Neuronal stem cell (in vitro differentiated cells): Measurements from ENCODE around the gene CD99.

ENCODE experiments used
- DNase-seq: peaks from one replicate; pipeline ENCODE4 v3.0.0-alpha.2; 2013; ENCODE audit warnings: low spot score
- H2AFZ ChIP-seq: one replicate; pipeline ENCODE4 v1.6.1; 2013; ENCODE audit warnings: mild to moderate bottlenecking, low read length, inconsistent platforms
- H2AK5ac ChIP-seq: 2 replicates; pipeline ENCODE4 v1.6.1; 2013; ENCODE audit warnings: low read depth, mild to moderate bottlenecking, inconsistent platforms, low read length, moderate library complexity, mixed read lengths
- H2BK120ac ChIP-seq: 2 replicates; pipeline ENCODE4 v1.6.1; 2013; ENCODE audit warnings: low read depth, mild to moderate bottlenecking, inconsistent platforms, low read length, moderate library complexity, mixed read lengths
- H2BK12ac ChIP-seq: one replicate; pipeline ENCODE4 v1.6.1; 2013; ENCODE audit warnings: low read length, inconsistent platforms
- H2BK15ac ChIP-seq: 2 replicates; pipeline ENCODE4 v1.6.1; 2013; ENCODE audit warnings: mild to moderate bottlenecking, low read length, inconsistent platforms, mixed read lengths
- H2BK5ac ChIP-seq: one replicate; pipeline ENCODE4 v1.6.1; 2013; ENCODE audit warnings: inconsistent platforms, mild to moderate bottlenecking, low read length, moderate library complexity
- H3K14ac ChIP-seq: one replicate; pipeline ENCODE4 v1.6.1; 2013; ENCODE audit warnings: low read length, inconsistent platforms
- H3K18ac ChIP-seq: 2 replicates; pipeline ENCODE4 v1.6.1; 2013; ENCODE audit warnings: low read length, inconsistent platforms
- H3K23ac ChIP-seq: 2 replicates; pipeline ENCODE4 v1.6.1; 2013; ENCODE audit warnings: low read depth, mild to moderate bottlenecking, mixed read lengths, low read length, inconsistent platforms; ENCODE audit not compliant: poor library complexity
- H3K27ac ChIP-seq: replicated peaks from 3 replicates; pipeline ENCODE4 v1.5.1; 2013; ENCODE audit warnings: low read length, inconsistent platforms
- H3K27me3 ChIP-seq, 3 experiments: 2 replicates each; pipeline ENCODE4 v1.6.1; 2013; ENCODE audit warnings: low read length in 3 of 3, mild to moderate bottlenecking in 2 of 3, inconsistent platforms in 1 of 3, low read depth in 1 of 3, mixed read lengths in 1 of 3, moderate library complexity in 1 of 3; ENCODE audit not compliant: control insufficient read depth in 3 of 3, insufficient read depth in 3 of 3
- H3K36me3 ChIP-seq, 2 donors: replicated peaks in 1 of 2; 2 replicates each; pipeline ENCODE4 v1.6.1; 2013; ENCODE audit warnings: low read length in 2 of 2; ENCODE audit not compliant: control insufficient read depth in 2 of 2, insufficient read depth in 2 of 2
- H3K4ac ChIP-seq: 2 replicates; pipeline ENCODE4 v1.6.1; 2013; ENCODE audit warnings: inconsistent platforms, mild to moderate bottlenecking, low read length, moderate library complexity
- H3K4me1 ChIP-seq, 2 donors: 1 replicate in 1 of 2; 2 replicates in 1 of 2; pipeline ENCODE4 v1.6.1; 2013; ENCODE audit warnings: low read length in 2 of 2, low read depth in 1 of 2; ENCODE audit not compliant: control insufficient read depth in 2 of 2, insufficient read depth in 1 of 2
- H3K4me2 ChIP-seq: one replicate; pipeline ENCODE4 v1.6.1; 2013; ENCODE audit warnings: mild to moderate bottlenecking, low read length, inconsistent platforms; ENCODE audit not compliant: insufficient read depth, poor library complexity, severe bottlenecking
- H3K4me3 ChIP-seq, 2 donors: 2 replicates each; pipeline ENCODE4 v1.5.1; 2013; ENCODE audit warnings: low read length in 2 of 2, mild to moderate bottlenecking in 2 of 2, inconsistent platforms in 1 of 2, moderate library complexity in 1 of 2
- H3K79me1 ChIP-seq: one replicate; pipeline ENCODE4 v1.6.1; 2013; ENCODE audit warnings: low read depth, mild to moderate bottlenecking, inconsistent platforms, low read length, moderate library complexity
- H3K9ac ChIP-seq: one replicate; pipeline ENCODE4 v1.6.1; 2013; ENCODE audit warnings: mild to moderate bottlenecking, low read depth, low read length, inconsistent platforms; ENCODE audit not compliant: poor library complexity
- H3K9me3 ChIP-seq, 2 donors: replicated peaks in 1 of 2; 2 replicates each; pipeline versions ENCODE3 to v1.6.1; 2013; ENCODE audit warnings: low read length in 2 of 2, mild to moderate bottlenecking in 2 of 2, inconsistent platforms in 1 of 2, low read depth in 1 of 2, mixed read lengths in 1 of 2, moderate library complexity in 1 of 2; ENCODE audit not compliant: control insufficient read depth in 2 of 2, insufficient read depth in 1 of 2
- H4K8ac ChIP-seq: one replicate; pipeline ENCODE4 v1.6.1; 2013; ENCODE audit warnings: low read depth, mild to moderate bottlenecking, inconsistent platforms, low read length, moderate library complexity
- H4K91ac ChIP-seq: one replicate; pipeline ENCODE4 v1.6.1; 2013; ENCODE audit warnings: low read length, low read depth, mild to moderate bottlenecking, inconsistent platforms; ENCODE audit not compliant: poor library complexity
- WGBS, 2 donors: extraction: QIAGEN DNeasy Blood & Tissue Kit; methylation state at CpG; one replicate each; pipeline ENCODE4 v1.1.7; 2013; ENCODE audit warnings: missing lambda C conversion rate in 2 of 2, mixed read lengths in 1 of 2; ENCODE audit not compliant: insufficient read length in 2 of 2, insufficient replicate concordance in 1 of 2; ENCODE audit errors: extremely low coverage in 2 of 2; 5-methylcytosine and 5-hydroxymethylcytosine counted together

Gene CD99

DNA sequence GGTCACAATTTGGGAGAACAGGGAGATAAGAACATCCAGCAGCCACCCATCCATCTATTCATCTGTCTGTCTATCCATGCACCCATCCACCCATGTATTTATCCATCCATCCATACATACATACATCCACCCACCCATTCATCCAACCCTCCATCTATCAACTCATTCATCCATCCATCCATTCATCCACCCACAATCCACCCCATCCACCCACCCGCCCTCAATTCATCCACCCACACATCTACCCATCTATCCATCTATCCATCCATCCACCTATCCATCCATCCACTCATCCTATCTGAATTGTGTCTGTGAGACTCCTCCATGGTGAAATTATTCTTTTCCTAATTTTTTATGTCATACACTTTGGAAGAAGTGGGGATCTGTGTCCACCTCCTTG, 6.8 kb upstream of the CD99 start:
- Histone ChIP-seq H4K91ac (no peak overlapping the region), H2AK5ac (no peak overlapping the region), H2AFZ (no peak overlapping the region), H2BK120ac (no peak overlapping the region), H3K4ac (no peak overlapping the region), H3K14ac (no peak overlapping the region), H2BK15ac (no peak overlapping the region), H2BK12ac (no peak overlapping the region), H3K18ac (no peak overlapping the region), H3K4me2 (no peak overlapping the region), H3K4me1 (peaks cover 0 to 2% of the 10 kb centered on the region in 2 donors), H2BK5ac (no peak overlapping the region), H3K27ac (no peak overlapping the region), H3K36me3 (no peaks in the 10 kb centered on the region), H3K9me3 (no peaks in the 10 kb centered on the region), H4K8ac (no peak overlapping the region), H3K27me3 (no peaks in the 10 kb centered on the region), H3K79me1 (no peaks in the 10 kb centered on the region), H3K23ac (no peak overlapping the region), H3K4me3 (no peak overlapping the region), H3K9ac (no peak overlapping the region)
- WGBS, 2 donors: 100% methylated on average over 1 of the region's 1 CpG
- DNase-seq: no peak

DNA sequence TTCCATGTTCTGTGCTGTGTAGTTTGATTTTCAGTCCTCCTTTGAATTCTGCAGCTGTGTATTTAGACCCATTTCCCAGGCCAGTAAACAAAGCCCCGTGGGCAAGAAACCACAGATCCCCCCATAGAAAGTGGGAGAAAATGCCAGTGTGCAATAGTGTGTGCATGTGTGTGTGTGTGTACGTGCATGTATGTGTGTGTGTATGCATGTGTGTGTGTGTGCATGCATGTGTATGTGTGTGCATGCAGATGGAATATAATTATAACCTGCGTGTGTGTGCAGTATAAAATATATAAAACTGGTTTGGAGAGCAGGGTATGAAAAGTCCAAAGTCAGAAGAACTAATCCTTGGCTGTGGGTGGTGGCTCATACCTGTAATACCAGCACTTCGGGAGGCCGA, 5.2 kb upstream of the CD99 start:
- no peak overlapping the region for H2BK12ac ChIP-seq
- H3K9ac ChIP-seq: no peak overlapping the region
- no CpG with 5 or more reads among the region's 5 CpGs for WGBS, 2 donors
- no peak overlapping the region for H3K23ac ChIP-seq
- H3K18ac ChIP-seq: no peak overlapping the region
- H3K9me3 ChIP-seq: no peaks in the 10 kb centered on the region
- H3K4me2 ChIP-seq: no peak overlapping the region
- no peaks in the 10 kb centered on the region for H3K36me3 ChIP-seq
- H2AK5ac ChIP-seq: no peak overlapping the region
- H3K27me3 ChIP-seq: peaks cover 0 to 3% (median 0%) of the 10 kb centered on the region in 3 experiments
- H3K79me1 ChIP-seq: no peaks in the 10 kb centered on the region
- no peak overlapping the region for H4K8ac ChIP-seq
- no peak overlapping the region for H3K4ac ChIP-seq
- no peak overlapping the region for H2AFZ ChIP-seq
- no peak overlapping the region for H3K4me3 ChIP-seq
- H3K4me1 ChIP-seq: peaks cover 0 to 6% of the 10 kb centered on the region in 2 donors
- no peak for DNase-seq
- H3K14ac ChIP-seq: no peak overlapping the region
- H2BK120ac ChIP-seq: no peak overlapping the region
- no peak overlapping the region for H3K27ac ChIP-seq
- H2BK15ac ChIP-seq: no peak overlapping the region
- no peak overlapping the region for H4K91ac ChIP-seq
- H2BK5ac ChIP-seq: no peak overlapping the region

DNA sequence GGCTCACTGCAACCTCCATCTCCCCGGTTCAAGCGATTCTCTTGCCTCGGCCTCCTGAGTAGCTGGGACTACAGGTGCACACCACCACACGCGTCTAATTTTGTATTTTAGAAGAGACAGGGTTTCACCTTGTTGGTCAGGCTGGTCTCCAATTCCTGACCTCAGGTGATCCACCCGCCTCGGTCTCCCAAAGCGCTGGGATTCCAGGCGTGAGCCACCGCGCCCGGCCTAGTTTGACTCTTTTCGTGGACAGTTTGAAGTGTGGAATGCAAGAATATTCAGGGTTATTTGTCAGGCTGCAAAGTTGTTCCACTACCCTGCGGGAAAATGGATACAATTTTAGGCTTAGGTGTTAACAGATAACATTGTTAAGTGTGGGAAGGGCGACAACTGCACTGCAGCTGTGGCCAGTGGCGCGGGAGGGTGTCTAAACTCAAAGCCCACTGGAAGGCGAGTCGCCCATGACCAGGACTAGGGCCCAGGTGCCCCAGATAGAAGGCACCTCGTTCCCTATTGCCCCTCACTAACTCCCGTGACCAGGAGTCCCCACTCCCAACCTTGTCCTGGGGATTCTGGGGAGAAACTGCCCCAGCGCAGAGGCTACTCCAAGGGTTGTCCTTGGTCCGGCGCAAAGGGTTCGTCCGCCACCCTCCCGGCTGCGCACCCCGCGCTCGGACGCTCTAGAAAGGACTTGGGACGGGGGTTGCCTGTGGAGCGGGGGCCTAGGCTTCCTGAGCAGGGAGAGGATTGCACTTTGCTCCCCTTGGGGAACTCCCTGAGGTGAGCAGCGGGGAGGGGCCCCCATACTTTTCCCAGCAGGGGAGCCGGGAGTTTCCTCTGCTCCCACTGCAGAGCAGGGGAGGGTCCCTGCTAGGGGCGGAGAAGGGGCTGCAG, 1.1 kb upstream of the CD99 start:
- DNase-seq: no peak
- peak overlapping the region; percentile 91 for H3K18ac ChIP-seq
- peak overlapping the region; percentile 63 for H2AK5ac ChIP-seq
- peak overlapping the region; percentile 98 for H2AFZ ChIP-seq
- peaks cover 3 to 17% of the 10 kb centered on the region in 2 donors for H3K4me1 ChIP-seq
- peak overlapping the region; percentile 87 for H2BK12ac ChIP-seq
- H2BK5ac ChIP-seq: peak overlapping the region; percentile 49
- no peak overlapping the region for H4K91ac ChIP-seq
- H4K8ac ChIP-seq: peak overlapping the region; percentile 31
- peak overlapping the region; percentile 68 for H2BK120ac ChIP-seq
- peaks cover 0 to 3% (median 0%) of the 10 kb centered on the region in 3 experiments for H3K27me3 ChIP-seq
- no CpG with 5 or more reads among the region's 37 CpGs for WGBS, 2 donors
- peak overlapping the region; percentile 92 for H3K23ac ChIP-seq
- H3K9ac ChIP-seq: no peak overlapping the region
- H3K4me3 ChIP-seq: peak overlapping the region; percentile 92 to 98
- no peak overlapping the region for H3K27ac ChIP-seq
- peaks cover 0 to 3% of the 10 kb centered on the region in 2 donors for H3K36me3 ChIP-seq
- peak overlapping the region; percentile 42 for H3K4ac ChIP-seq
- no peak overlapping the region for H3K14ac ChIP-seq
- H3K9me3 ChIP-seq: no peaks in the 10 kb centered on the region
- H3K4me2 ChIP-seq: peak overlapping the region; percentile 87
- H3K79me1 ChIP-seq: peaks cover 4% of the 10 kb centered on the region
- H2BK15ac ChIP-seq: peak overlapping the region; percentile 82

DNA sequence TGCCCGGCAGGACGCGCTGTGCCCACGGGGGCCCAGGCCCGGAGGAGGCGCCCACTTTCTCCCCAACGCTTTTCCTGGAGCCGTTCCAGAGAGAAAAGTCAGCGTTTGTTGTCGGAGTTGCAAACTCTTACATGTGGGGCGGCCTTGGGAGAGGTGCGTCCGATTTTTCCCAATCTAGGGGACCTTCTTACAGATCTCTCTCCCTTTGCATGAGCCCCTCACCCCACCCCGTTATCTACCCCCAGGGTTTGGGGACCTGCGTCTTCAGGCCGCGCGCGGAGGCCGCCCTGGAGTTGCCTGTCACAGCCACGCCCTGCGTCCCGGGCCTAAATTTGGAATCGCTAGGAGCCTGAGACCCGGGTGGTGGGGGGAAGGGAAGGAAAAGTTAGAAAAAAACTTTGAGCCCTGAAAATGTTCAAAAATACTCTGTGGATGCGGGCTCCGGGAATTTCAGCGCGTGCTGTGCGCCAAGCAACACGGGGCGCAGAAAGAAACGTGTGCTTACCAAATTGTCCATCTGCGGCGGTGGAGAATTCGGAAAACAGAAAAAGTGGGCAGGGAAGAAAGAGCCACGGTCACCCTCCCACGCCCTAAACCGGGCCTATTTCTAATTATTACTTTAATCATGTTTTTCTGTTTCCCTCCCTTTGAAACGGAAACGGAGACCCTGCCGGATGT, 587 bp downstream of the CD99 start:
- H3K18ac ChIP-seq: peak overlapping the region; percentile 98
- H2AFZ ChIP-seq: peak overlapping the region; percentile 98
- no peak for DNase-seq
- H3K4me3 ChIP-seq: peak overlapping the region; percentile 92 to 98
- no peak overlapping the region for H3K14ac ChIP-seq
- no peaks in the 10 kb centered on the region for H3K9me3 ChIP-seq
- no peak overlapping the region for H3K4ac ChIP-seq
- H3K36me3 ChIP-seq: peaks cover 0 to 6% of the 10 kb centered on the region in 2 donors
- no peak overlapping the region for H2BK12ac ChIP-seq
- H4K91ac ChIP-seq: no peak overlapping the region
- H2BK15ac ChIP-seq: peak overlapping the region; percentile 64
- peaks cover 3 to 17% of the 10 kb centered on the region in 2 donors for H3K4me1 ChIP-seq
- peak overlapping the region; percentile 92 for H2BK5ac ChIP-seq
- peaks cover 0 to 3% (median 0%) of the 10 kb centered on the region in 3 experiments for H3K27me3 ChIP-seq
- no peak overlapping the region for H3K27ac ChIP-seq
- H2AK5ac ChIP-seq: peak overlapping the region; percentile 65
- H3K4me2 ChIP-seq: peak overlapping the region; percentile 87
- no CpG with 5 or more reads among the region's 42 CpGs for WGBS, 2 donors
- H3K9ac ChIP-seq: peak overlapping the region; percentile 98
- H3K79me1 ChIP-seq: peaks cover 4% of the 10 kb centered on the region
- no peak overlapping the region for H2BK120ac ChIP-seq
- peak overlapping the region; percentile 92 for H3K23ac ChIP-seq
- no peak overlapping the region for H4K8ac ChIP-seq
